Fibroblast of lung (primary cell): ENCODE data around the gene HESX1. TPM values are rescaled to one million over a fixed set of nuclear protein-coding genes. Genes with fewer than 3 reads are reported as not detected.

Experiments
- DNase-seq, 2 donors: peaks; one replicate each; pipeline versions ENCODE4 v3.0.0 to v3.0.0-alpha.2; 2010; ENCODE audit warnings: low read depth in 2 of 2
- H2AFZ ChIP-seq: 2 replicates; pipeline ENCODE4 v1.5.1; 2012; ENCODE audit warnings: low read length, control low read depth, inconsistent platforms
- H3K27ac ChIP-seq: 2 replicates; pipeline ENCODE4 v1.5.1; 2011; ENCODE audit warnings: low read length, control low read depth; ENCODE audit not compliant: insufficient read depth
- H3K27me3 ChIP-seq: 2 replicates; pipeline ENCODE4 v1.5.1; 2011; ENCODE audit warnings: mild to moderate bottlenecking, low read length; ENCODE audit not compliant: control insufficient read depth, insufficient read depth
- H3K36me3 ChIP-seq: 2 replicates; pipeline ENCODE4 v1.5.1; 2011; ENCODE audit warnings: low read length; ENCODE audit not compliant: control insufficient read depth, insufficient read depth
- H3K4me1 ChIP-seq: 2 replicates; pipeline ENCODE4 v1.5.1; 2011; ENCODE audit warnings: low read length; ENCODE audit not compliant: control insufficient read depth, insufficient read depth; ENCODE audit errors: extremely low read depth
- H3K4me2 ChIP-seq: 2 replicates; pipeline ENCODE4 v1.5.1; 2011; ENCODE audit warnings: low read length, control low read depth; ENCODE audit not compliant: insufficient read depth; ENCODE audit errors: extremely low read depth
- H3K4me3 ChIP-seq, 4 experiments: fragments of 200-600 bp in 1 of 4; sonication (generic) in 1 of 4; replicated peaks in 1 of 4; 2 replicates each; pipeline ENCODE4 v1.5.1; 2011 to 2016; ENCODE audit warnings: low read length in 4 of 4, low read depth in 3 of 4, mild to moderate bottlenecking in 3 of 4, control low read depth in 2 of 4, inconsistent platforms in 1 of 4, mixed read lengths in 1 of 4; ENCODE audit not compliant: insufficient read depth in 1 of 4; ENCODE audit errors: control extremely low read depth in 1 of 4
- H3K79me2 ChIP-seq: 2 replicates; pipeline ENCODE4 v1.5.1; 2012; ENCODE audit warnings: mild to moderate bottlenecking, low read length, inconsistent platforms; ENCODE audit not compliant: control insufficient read depth, insufficient read depth
- H3K9ac ChIP-seq: 2 replicates; pipeline ENCODE4 v1.5.1; 2011; ENCODE audit warnings: mild to moderate bottlenecking, low read length, control low read depth; ENCODE audit not compliant: insufficient read depth
- H3K9me3 ChIP-seq: 2 replicates; pipeline ENCODE4 v1.5.1; 2012; ENCODE audit warnings: low read depth, low read length; ENCODE audit not compliant: control insufficient read depth, insufficient read depth
- H4K20me1 ChIP-seq: 2 replicates; pipeline ENCODE4 v1.5.1; 2011; ENCODE audit warnings: low read length; ENCODE audit not compliant: control insufficient read depth, insufficient read depth; ENCODE audit errors: extremely low read depth
- CTCF ChIP-seq, 2 donors: IDR thresholded peaks in 1 of 2; conservative IDR thresholded peaks in 1 of 2; 1 replicate in 1 of 2; 2 replicates in 1 of 2; pipeline ENCODE4 v1.5.1; 2011 to 2012; ENCODE audit warnings: low read length in 2 of 2, control low read depth in 1 of 2, inconsistent platforms in 1 of 2, low read depth in 1 of 2, mild to moderate bottlenecking in 1 of 2
- EZH2 ChIP-seq: IDR thresholded peaks from 2 replicates; pipeline ENCODE4 v1.5.1; 2012; ENCODE audit warnings: low read length, control low read depth, mild to moderate bottlenecking; ENCODE audit errors: missing control alignments
- polyA plus RNA-seq, 2 donors: library from polyadenylated mRNA; depleted of rRNA in 1 of 2; stranded (reverse) in 1 of 2; unstranded in 1 of 2; fragments of >200 nt; gene quantifications; 2 replicates each; pipeline ENCODE4 v1.2.1, GENCODE V29; 2011 to 2012; ENCODE audit warnings: missing spikeins in 1 of 2
- total RNA-seq: library from RNA; depleted of rRNA; stranded (reverse); fragments of >200 nt; gene quantifications from 2 replicates; pipeline ENCODE4 v1.2.1, GENCODE V29; 2014

Gene HESX1
- total and polyA plus RNA-seq, 2 donors (not counting 1 experiment from before 2014, with no cell fraction given), result 0.64 to 0.99 TPM

- no peaks in the 10 kb centered on the region for H4K20me1 ChIP-seq
- TF ChIP-seq CTCF (conservative IDR thresholded peaks at IDR 0.05 in 1 of 2, IDR thresholded peaks at IDR 0.05 in 1 of 2; ENCODE audit: low read depth in 1 of 2, low read length in 2 of 2), result no peak
- TF ChIP-seq EZH2, result no peak
- H3K9ac ChIP-seq, result no peak overlapping the region
- no peaks in the 10 kb centered on the region for H3K79me2 ChIP-seq
- peaks cover 2% of the 10 kb centered on the region for H3K4me1 ChIP-seq
- H3K27me3 ChIP-seq, result peaks cover 13% of the 10 kb centered on the region
- H3K4me3 ChIP-seq, result no peak overlapping the region
- H3K27ac ChIP-seq, result no peak overlapping the region
- no peak for DNase-seq
- H3K9me3 ChIP-seq, result no peaks in the 10 kb centered on the region
- no peak overlapping the region for H2AFZ ChIP-seq
- H3K4me2 ChIP-seq, result no peak overlapping the region
- no peaks in the 10 kb centered on the region for H3K36me3 ChIP-seq
These were observed 33.1 kb downstream of the HESX1 start for GRCh38 chr3:57166660-57167059.

- Histone ChIP-seq H4K20me1 (no peaks in the 10 kb centered on the region), H3K79me2 (no peaks in the 10 kb centered on the region), H3K9ac (no peak overlapping the region), H3K9me3 (no peaks in the 10 kb centered on the region), H3K4me2 (no peak overlapping the region), H3K4me1 (peaks cover 2% of the 10 kb centered on the region), H2AFZ (no peak overlapping the region), H3K4me3 (no peak overlapping the region), H3K36me3 (no peaks in the 10 kb centered on the region), H3K27me3 (peaks cover 13% of the 10 kb centered on the region), H3K27ac (no peak overlapping the region)
- no peak for DNase-seq
- TF ChIP-seq CTCF (conservative IDR thresholded peaks at IDR 0.05 in 1 of 2, IDR thresholded peaks at IDR 0.05 in 1 of 2; ENCODE audit: low read depth in 1 of 2, low read length in 2 of 2), result no peak
- TF ChIP-seq EZH2, result no peak
These were observed 34.1 kb downstream of the HESX1 start for GRCh38 chr3:57165641-57166040.

GRCh38 chr3:57164657-57165573, 34.9 kb downstream of the HESX1 start, which contains the start of gene IL17RD:
Gene IL17RD, minus strand, starts transcription at chr3:57165353. Its CDS starts 67 bp downstream, at chr3:57165286.
- peak; percentile 69 to 76 for DNase-seq
- Histone ChIP-seq H3K4me3 (peak within 1 kb of the TSS; percentile 43 to 64 (median 56)), H3K27me3 (peaks cover 13% of the 10 kb centered on the region), H3K4me2 (peak within 1 kb of the TSS; percentile 81), H3K4me1 (peaks cover 2% of the 10 kb centered on the region), H3K9ac (no peak within 1 kb of the TSS), H3K9me3 (no peaks in the 10 kb centered on the region), H3K79me2 (no peaks in the 10 kb centered on the region), H3K36me3 (no peaks in the 10 kb centered on the region), H4K20me1 (no peaks in the 10 kb centered on the region), H2AFZ (peak within 1 kb of the TSS; percentile 60), H3K27ac (no peak within 1 kb of the TSS)
- TF ChIP-seq CTCF (conservative IDR thresholded peaks at IDR 0.05 in 1 of 2, IDR thresholded peaks at IDR 0.05 in 1 of 2; ENCODE audit: low read depth in 1 of 2, low read length in 2 of 2), result no peak
- TF ChIP-seq EZH2, result peak; percentile 46
